Activated CD8-positive, alpha-beta memory T cell treated with anti-CD3 and anti-CD28 coated beads, Interleukin-2, amount 50 U/mL, for 1 hour (primary cell): Measurements from ENCODE around the gene MCFD2.

ENCODE experiments used
- DNase-seq: peaks from one replicate; pipeline ENCODE4 v3.0.0-alpha.2; 2020; ENCODE audit errors: extremely low read depth

The MCFD2 gene

DNA sequence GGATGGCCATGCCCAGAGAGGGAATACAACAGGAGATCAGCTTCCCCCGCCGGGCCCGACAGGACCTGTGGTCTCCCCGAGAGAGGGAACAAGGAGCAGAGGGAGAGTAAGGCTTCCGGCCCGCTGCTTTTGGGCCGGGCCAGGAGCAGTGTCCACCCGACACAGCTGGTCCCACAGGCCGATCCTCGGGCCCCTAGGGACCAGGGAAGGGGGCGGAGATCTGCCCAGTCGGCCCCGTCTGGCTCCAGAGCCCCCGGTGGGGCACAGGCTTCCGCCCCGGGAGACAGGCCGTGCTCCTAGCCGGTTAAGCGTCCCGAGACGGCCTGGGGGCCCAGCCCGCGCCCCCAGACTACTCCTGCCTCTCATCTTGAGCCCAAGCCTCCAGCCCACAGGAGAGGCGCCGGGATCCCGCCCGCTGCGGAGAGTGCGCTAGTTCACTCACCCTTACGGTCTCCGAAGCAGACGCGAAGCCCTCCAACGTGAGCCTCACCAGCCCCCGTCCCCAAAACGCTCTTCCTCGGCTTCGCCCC lies at the start of gene MCFD2:
MCFD2 (minus strand) TSS at position 526 of the 530 bp plus-strand sequence. CDS start 6,635 bp downstream, outside the sequence.
- DNase-seq = no peak

DNA sequence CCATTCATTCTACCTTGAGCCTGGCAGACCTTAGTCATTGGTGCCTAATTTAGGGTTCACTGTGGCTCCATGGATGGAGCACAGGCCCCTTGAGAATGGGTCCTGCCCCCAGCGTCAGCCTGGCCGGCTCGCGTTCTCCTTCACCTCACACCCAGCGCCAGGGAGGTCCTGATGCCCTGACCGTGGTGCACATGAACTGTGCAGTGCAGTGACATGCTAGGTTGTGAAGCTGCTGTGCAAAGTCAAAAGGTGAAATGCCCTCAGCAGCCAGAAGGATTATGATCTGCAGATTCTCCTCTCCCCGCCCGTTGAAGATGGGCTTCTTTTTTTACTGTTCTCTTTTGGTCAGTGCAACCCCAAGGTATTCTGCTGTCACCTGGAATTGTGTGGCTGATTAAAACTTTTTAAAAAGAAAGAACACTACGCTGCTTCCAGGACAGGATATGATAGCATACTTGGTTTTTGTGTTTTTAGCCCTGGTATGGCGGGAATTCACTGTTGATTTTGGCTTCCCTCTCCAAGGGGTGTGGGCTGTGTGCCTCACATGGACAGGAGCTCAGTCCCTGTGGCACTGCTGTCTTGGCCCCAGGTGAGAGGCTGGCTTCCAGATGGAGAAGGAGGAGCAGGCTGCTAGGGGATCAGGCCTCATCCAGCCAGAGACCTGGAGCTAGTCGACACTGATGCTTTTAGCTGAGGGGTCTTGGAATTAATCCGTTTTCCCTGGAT lies 49.4 kb upstream of the MCFD2 start:
- DNase-seq = no peak

DNA sequence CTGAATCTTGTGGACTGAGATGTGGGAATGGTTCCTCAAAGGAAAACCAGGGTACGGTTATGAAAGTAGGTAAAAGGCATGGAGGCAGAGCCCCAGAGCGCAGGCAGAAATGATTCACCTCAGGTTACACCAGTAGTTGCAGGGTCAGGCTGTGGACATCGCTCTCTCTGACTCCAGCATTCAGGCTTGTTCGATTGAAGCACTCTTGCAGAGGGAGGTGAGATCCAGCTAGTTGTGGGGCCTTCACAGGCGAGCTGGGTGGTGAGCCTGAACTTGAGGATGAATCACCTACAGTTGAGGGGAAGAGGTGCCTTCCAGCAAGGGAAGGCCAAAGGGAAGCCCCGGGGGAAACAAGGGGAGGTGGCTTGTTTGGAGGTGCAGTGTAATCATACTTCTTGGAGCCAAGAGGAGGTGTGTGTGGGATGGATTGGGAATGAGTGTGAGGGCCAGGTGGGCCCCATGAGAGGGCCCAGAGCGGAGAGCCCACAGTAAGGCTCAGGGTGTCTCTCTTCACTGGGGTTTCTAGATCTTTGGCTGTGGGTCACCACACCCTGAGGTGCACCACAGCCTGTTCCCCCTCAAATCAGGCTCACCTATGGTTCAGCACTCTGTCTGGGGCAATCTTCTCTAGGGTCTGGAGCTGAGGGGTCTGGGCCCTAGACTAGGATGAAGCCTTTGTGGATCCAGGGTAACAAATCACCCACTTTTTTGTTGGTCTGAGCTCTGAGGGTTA lies 48.5 kb upstream of the MCFD2 start:
- no peak for DNase-seq

DNA sequence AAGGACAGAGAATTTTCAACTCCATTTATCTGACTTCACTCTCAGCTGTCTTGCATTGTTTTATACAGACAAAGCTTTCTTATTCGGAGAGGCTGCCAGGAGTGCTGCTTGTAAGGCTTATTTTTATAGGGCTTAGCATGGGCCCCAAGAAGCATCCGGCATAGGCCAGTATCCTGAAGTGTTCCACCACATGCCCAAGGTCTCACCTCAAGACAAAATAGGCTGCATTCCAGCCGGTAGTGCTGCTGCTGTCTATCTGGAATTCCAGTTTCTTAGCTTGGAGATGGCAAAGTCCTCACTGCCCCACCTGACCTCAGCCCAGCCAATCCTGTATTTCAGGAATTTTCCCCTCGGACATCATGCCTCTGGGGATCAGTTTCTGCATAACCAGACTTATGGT lies 47.6 kb upstream of the MCFD2 start:
- DNase-seq = no peak

DNA sequence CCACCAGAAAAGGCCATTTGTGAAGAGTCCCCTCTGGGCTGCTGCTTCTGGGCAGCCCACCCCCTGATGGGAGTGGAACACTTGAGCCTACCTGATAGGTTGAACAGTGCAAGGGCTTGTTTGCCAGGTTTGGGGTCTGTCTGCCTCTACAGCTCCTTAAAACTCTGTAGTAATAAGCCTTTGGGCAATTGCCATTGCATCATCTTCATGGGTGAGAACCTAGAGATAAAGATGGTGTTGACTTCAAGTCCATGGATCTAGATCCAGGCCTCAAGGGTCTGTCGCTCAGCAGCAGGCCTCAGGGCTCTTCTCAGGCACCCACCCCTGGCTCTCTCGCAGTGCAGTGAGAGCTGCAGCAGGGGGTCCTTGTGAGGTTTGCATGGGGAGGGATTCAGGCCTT lies 47.1 kb upstream of the MCFD2 start:
- no peak for DNase-seq

DNA sequence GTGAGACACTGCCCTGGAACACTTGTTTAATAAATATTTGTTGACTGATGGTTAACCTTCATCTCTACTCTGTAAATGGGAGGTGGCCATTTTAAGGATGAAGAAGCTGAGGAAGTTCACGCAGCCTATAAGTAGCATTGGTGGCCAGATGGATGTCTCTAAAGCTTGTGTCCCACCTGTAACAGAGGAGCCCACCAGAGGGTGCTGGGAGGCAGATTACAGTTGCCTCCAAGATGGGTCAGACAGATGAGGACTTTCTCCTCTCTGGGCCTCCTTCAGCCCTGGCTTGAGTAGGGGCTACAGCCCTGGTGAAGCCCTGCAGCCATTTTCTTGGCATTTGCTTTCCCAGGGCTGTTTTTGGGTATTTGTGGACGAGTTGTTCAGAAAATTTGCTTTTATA lies 45.0 kb upstream of the MCFD2 start:
- no peak for DNase-seq

DNA sequence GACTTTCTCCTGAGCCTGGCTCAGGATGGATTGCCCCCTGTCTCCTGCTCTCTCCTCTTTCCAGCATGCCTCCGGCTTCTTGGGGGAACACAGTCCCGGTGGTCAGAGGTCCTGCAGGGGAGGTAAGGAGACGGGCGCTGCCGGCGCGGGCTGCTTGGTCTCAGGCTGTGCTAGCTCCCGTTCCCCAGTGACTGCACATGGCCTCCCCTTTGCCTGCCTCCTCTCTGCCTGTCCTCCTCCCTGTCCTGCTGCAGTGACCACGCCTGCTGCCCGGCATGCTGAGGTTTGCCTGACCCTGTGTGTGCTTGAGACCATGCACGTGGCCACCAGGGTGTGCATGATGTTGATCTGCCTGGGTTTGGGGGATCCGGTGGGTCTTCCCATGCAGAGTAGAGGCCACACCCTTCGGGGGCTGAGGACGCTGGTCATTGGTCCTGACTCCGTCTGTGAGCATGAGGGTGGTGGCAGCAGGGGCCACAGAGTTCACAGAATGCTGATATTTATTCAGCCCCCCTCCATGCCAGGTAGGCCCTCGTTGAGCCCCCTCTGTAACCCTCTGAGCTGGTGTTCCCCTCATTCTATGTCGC lies 42.9 kb upstream of the MCFD2 start:
- no peak for DNase-seq

DNA sequence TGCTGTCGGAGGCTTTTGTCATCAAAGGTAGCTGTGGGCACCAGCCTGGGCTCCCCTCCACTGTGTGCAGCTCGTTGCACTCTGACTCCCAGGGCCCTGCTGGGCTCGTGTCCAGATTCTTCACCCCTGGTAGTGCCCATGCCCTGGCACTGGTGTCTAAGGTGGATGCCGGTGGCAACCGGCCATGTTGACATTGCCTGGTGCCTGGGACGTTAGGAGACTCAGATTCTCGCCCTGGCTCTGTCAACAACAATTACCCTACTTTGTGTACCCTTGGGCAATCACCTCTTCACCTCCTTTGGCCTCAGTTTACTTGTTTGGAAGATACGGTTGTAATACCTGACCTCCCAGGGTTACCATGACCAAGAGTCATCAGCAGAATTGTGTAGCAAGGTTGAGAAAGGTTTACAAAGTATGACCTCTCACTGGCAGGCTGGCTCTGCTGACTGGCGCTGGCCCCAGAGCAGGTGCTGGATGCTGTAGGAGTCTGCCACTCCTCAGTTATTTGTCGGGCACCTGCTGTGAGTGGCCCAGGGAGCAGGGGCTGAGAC lies 41.5 kb upstream of the MCFD2 start:
- no peak for DNase-seq

DNA sequence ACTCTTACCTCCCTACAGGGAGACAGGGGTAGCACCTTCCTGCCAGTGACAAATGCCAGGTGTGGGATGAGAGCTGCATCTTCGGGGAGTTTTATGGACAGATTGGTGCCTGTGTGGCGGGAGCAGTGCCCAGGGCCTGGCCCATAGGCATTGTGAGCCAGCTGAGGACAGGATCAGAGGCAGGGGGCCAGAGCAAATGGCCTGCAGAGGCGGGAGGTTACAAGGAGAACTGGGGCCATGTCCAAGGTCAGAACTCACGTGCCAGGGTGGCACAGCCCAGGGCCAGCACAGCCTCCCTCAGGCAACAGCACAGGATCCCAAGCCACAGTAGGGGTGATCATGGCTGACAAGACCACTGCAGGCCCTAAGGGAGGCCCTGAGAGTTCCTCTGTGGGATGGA lies 40.2 kb upstream of the MCFD2 start:
- no peak for DNase-seq

DNA sequence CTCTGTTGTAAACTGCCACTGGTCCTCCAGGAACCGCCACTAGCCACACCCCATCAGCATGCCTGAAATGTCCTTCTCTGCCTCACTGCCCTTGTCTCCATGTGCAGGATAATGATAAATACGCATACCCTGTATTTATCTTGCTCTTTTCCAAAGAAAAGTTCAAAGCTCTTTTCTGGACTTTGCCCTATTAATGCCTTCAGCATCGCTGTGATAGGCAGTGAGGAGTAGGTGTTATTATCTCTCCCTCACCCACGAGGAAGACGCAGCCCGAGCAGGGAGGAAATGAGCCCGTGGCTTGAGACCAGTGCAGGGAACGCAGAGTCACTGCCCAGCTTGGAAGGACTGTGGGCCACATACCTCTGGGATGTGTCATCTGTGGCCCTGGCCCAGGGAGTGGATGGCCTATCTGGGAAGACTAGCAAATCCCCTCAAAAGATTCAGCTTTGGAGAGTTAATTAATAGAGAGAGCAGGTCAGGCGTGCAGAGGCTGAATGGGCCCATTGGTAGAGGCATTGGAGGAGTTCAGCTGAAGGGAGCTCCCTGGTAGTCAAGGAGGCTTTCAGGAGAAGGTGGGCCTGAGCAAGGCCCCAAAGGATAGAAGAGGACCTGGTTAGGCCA lies 39.5 kb upstream of the MCFD2 start:
- no peak for DNase-seq

DNA sequence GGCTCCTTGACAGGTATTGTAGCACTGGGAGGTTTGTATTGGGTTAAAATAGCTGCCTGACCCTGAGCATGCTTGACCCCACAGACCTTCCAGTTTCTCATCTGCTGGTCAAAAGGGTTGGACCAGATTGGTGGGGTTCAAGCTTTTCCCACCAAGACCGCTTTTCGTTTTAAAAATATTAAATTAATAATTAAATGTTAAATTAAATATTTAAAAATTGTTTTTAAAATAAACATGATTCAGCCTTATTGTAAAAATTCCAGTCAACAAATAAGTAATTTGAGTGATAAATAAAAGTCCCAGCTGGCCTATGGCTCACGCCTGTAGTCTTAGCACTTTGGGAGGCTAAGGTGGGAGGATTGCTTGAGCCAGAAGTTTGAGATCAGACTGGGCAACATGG lies 36.6 kb upstream of the MCFD2 start:
- DNase-seq = no peak

DNA sequence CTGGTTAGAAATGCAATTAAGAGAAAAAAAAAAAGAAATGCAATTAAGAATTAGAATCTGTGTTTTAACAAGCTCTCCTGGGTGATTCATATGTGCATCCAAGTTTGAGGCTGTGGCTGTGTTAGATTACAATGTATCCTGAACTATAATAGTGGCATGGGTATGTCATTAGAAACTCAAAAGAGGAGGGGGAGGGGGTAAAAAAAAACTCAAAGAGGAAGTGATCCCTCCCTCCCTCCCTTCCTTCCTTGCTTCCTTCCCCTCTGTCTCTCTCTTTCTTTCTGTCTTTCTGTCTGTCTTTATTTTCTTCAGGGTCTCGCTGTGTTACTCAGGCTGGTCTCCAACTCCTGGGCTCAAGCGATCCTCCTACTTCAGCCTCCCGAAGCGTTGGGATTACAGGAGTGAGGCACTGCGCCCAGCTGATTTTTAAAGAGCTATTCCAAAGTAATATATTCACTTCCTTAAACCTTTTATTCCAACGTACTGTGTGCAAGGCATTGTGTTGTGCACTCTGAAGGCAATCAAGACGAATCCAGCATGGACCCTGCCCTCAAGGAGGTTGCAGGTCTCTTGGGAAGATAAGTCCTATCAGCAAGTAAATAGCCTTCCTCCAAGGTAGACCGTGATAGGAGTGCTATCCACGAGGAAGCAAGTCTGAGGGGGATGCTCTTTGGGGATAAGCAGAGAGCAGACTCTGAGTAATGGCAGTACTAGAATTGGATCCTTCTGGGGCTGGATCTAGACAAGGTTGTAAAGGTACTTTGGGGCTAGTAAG lies 35.9 kb upstream of the MCFD2 start:
- no peak for DNase-seq

DNA sequence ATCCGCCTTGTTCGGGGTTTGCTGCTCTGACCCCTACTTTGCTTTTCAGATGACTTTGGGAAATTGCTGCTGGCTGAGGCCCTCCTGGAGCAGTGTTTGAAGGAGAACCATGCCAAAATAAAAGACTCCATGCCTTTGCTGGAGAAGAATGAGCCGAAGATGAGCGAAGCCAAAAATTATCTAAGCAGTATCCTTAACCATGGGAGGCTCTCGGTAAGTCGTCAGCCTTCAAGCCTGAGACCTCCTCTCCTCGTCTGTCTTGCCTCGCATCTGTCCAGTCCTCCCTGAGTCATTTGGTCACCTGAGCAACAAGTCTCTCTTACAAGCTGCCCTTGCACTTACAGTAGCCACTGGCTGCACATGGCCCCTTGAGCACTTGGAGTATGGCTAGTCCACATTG lies 34.7 kb upstream of the MCFD2 start:
- DNase-seq = no peak

DNA sequence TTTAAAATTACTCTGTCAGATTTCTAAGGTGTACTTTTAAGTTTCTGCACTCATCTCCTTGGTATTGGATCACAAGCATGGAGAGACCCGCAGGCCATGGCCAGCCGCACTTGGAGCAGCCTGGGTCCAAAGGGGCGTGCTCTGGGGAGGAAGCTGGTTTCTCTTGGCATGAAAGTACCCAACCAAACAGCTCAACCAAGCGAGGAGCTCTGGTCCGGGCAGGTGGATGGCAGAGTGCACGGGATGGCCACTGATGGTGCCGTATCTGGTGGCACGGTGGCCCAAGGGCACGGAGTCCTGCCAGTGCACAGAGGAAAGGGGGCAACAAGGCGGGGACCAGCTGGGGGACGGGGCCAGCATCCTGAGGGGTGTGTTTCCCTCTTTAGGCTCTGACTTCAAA lies 32.2 kb upstream of the MCFD2 start:
- no peak for DNase-seq

DNA sequence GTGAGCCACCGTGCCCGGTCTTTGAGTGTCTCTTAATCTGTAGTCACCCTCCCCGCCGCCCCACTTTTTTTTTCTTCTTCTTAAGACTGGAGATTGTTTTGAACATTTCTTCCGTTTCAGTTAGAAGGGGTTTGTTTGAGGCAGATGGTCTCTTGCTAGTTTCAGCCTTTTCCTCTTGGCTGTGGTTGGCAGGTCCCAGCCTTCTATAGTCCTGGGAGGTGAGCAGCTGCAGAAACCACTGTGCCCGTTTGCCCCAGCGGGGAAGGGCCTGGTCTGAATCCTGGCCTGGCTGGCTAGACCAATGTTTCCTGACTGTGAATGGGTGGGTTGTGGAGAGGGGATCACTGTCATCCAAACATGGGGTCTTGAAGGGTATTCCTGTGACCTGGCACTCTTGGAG lies 30.1 kb upstream of the MCFD2 start:
- no peak for DNase-seq

DNA sequence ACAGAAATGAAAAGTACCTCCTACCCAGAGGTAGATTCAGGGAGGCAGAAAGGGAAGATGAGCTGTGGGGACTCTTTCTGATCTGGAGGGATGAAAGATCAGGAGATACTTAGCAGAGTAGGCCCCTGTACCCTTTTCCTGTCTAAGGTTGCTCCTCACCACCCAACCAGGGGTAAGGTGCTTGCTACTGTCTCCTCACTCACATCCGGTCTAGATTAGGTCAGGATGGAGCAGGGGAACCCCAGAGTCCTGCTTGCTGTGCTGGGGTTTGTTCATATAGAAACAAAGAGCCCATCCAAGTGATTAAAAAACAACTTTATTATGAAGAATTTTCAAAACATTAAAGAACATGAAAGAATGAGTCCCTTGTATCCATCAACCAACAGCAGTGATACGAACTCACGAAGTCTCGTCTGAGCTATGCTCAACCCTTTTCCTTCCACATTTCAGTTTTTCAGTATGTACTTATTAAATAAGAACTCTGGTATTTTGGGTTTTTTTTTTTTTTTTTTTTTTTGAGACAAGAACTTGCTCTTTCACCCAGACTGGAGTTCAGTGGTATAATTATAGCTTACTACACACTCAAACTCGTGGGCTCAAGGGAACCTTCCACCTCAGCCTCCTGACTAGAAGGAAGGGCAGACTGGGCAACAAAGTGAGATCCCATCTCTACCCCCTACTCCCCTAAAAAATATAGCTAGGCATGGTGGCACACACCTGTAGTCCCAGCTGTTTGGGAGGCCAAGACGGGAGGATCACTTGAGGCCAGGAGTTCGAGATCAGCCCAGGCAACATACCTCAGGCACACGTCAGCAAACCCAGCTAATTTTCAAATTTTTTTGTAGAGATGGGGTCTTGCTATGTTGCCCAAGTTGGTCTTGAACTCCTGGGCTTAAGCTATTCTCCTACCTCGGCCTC lies 28.5 kb upstream of the MCFD2 start:
- DNase-seq = peak; percentile 43

DNA sequence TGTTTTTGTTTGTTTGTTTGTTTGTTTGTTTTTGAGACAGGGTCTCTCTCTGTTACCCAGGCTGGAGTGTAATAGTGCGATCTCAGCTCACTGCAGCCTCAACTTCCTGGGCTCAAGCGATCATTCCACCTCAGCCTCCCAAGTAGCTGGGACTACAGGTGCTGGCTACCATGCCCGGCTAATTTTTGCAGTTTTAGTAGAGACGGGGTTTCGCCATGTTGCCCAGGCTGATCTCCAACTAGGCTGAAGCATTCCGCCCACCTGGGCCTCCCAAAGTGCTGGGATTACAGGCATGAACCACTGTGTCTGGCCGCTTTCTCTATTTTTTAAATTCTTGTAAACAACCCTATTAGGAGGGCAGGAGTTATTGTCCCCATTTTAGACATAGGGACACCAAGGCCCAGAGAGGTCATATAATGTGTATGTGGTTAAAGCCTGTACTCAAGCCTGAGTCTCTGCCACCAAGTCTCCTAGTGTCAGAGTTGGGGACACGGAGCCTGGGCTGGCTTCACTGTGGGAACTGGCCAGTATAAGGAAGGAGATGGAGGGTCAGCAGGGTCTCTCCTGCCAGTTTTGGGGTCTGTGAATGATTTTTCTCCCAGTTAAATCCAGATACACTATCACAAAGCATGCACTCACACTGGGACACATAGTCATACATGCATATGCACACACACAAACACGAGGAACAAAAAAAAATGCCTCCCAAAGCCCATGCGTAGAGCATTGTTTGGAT lies 27.5 kb upstream of the MCFD2 start:
- no peak for DNase-seq

DNA sequence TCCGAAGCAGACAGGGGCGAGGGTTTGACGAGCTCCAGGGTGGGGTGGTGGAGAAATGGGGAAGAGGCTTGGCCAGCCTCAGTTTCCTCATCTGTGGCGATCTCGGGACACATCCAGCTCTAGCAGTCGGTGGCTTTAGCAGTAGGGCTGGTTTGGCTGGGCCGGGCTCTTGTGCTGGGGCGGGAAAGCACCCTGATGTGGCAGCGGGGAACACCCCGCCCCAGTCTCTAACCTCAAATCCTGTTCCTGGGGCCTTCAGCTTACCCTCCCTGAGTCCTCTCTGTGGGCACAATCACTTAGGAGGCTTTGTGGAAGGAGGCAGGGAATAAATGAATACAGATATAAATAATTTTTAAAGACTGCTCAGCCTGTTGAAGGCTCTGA lies 26.5 kb upstream of the MCFD2 start:
- DNase-seq = peak; percentile 37

DNA sequence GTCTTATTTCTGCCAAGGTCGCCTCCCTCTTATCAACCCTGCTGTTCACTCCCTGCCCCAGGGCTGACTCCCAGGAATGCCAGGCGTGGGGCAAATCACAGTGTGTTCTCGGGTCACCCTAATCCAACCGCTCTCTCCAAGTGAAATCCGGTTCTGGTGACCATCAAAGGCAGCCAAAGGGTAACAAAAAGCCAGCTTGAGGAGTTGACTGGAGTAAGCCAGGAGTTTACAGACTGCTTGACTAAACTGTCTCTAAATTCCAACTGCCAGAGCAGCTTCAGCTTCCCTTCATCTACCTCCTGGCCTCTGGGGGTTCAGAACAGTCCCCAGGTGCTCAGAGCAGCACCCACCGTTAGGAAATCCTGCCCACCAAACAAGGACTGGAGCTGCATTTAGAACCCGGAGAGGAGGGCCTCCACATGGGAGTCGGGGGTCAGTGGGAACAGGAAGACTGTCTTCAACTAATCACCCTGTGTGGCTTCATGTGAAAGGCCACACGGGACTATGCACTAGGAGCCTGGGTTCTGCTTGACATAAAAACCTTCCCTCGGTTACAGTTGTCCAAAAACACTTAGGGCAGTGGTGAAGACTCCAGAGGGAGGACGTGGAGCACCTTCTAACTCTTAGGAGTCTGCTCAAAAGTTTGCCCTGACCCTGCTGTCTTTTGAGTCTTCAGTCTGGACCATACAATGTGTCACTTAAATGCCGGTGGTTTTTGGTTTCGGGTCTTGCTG lies 24.2 kb upstream of the MCFD2 start:
- no peak for DNase-seq
